Omental fat pad (tissue), 4 donors: Measurements from ENCODE around the gene NTN4. TPM values are rescaled to one million over a fixed set of nuclear protein-coding genes. Genes with fewer than 3 reads are reported as not detected.
"Not testable (repeated sequence)": the region's sequence is repeated elsewhere in the genome, so short reads cannot be mapped to it uniquely, and the experiment has no call there.

ENCODE experiments used
- ATAC-seq: fragments of 150-250 bp; one replicate; pipeline ENCODE4 v1.9.1; 2016; ENCODE audit warnings: mild to moderate bottlenecking, moderate library complexity; ENCODE audit not compliant: low FRiP score
- DNase-seq: peaks from one replicate; pipeline ENCODE4 v3.0.0-alpha.2; 2019; ENCODE audit warnings: low spot score
- total RNA-seq, 4 donors: library from RNA; depleted of rRNA; stranded (reverse); fragments of >200 nt; gene quantifications; one replicate each; pipeline ENCODE4 v1.1.0, GENCODE V29; 2016
- TF ChIP-seq, protein P1 (sequence below), 3 donors: fragments of 450-650 bp; IDR thresholded peaks; one replicate each; pipeline ENCODE4 v1.5.1; 2016 to 2017; ENCODE audit warnings: antibody characterized with exemption in 3 of 3, mild to moderate bottlenecking in 3 of 3, moderate library complexity in 2 of 3

The NTN4 gene
- total RNA-seq, 4 donors from 2014 or later = 12.2 to 55.2 (median 15.0) TPM

DNA sequence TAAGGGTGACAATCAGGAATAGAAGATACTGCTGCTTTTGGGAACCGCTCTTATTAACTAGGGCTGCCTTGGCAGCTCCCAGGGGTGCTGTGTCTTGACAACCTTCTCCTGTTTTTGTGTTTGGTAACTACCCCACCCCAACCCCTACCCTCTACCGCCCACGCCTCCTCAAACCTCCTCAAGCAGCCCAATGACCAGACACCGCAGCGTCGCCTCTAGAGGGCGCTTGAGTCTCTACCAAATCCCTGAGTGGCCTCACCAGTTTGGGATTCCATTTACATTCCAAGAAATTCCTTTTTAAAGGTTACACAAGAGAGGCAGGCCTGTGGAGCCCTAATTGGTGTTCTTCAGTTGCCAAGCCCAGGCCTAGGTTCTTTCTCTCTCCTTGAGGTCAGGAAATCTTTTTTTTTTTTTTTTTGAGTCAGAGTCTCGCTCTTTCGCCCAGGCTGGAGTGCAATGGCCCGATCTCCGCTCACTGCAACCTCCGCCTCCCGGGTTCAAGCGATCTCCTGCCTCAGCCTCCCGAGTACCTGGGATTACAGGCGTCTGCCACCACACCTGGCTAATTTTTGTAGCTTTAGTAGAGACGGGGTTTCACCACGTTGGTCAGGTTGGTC is 166.9 kb downstream of the NTN4 start:
- ATAC-seq = peak; percentile 44
- TF ChIP-seq, protein P1, sequence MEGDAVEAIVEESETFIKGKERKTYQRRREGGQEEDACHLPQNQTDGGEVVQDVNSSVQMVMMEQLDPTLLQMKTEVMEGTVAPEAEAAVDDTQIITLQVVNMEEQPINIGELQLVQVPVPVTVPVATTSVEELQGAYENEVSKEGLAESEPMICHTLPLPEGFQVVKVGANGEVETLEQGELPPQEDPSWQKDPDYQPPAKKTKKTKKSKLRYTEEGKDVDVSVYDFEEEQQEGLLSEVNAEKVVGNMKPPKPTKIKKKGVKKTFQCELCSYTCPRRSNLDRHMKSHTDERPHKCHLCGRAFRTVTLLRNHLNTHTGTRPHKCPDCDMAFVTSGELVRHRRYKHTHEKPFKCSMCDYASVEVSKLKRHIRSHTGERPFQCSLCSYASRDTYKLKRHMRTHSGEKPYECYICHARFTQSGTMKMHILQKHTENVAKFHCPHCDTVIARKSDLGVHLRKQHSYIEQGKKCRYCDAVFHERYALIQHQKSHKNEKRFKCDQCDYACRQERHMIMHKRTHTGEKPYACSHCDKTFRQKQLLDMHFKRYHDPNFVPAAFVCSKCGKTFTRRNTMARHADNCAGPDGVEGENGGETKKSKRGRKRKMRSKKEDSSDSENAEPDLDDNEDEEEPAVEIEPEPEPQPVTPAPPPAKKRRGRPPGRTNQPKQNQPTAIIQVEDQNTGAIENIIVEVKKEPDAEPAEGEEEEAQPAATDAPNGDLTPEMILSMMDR (IDR thresholded peaks at IDR 0.05) = no peak
- DNase-seq = peak; percentile 31

DNA sequence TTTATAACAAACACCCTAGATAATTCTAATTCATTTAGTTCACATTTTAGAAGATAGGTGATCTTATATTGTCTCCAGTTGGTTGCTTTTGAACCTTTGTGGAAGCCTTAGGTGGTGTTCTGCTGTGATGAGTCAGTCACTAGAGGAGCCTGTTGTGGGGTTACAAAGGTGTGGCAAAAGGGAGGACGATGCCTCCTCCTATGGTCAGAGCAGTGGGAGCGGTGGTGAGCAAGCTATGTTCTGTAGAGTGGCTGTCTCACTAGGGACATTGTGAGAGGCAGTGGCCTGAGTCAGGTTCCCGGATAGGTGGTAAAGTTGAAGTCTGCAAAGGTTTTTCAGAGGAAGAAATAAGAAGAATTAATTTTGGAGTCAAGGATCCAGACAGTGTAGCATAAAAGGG is 167.7 kb downstream of the NTN4 start:
- DNase-seq = no peak
- ATAC-seq = no peak
- TF ChIP-seq, protein P1 (IDR thresholded peaks at IDR 0.05) = no peak

DNA sequence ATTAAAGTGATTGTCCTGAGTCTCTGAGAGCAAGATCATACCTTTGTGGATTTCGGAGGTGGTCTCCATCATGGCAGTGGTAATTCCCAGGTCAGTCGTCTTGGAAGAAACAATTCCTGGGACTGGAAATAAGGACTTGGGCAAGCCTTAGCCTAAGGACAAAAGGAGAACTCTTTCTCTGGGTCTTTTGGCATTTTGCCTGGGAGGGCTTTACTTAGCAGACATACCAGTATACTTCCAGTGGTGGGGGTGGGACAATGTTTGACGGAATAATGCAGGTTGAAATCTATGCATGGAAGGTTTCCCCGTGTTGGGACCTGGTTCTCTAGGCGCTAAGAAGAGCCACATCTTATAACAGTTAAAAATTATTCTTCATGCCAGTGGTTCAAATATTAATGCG is 168.8 kb downstream of the NTN4 start:
- ATAC-seq (no peak), DNase-seq (no peak)
- TF ChIP-seq, protein P1 (IDR thresholded peaks at IDR 0.05) = no peak

DNA sequence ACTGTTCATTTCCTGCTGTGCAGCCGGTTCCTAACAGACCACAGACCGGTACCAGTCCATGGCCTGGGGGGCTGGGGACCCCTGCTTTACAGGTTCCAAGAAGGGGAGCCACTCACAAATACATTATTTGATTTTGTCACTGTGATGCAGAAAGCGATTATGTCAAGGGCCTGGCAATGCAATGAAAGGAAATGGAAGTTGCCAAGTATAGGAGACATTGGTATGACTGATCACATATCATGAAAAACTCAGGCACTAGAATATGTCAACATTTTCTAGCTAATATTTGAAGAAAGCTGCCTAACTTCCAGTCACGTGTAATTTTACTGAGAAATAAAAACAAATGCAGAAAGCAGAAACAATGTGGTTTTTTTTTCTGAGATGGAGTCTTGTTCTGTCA is 170.4 kb downstream of the NTN4 start:
- no peak for ATAC-seq
- DNase-seq = no peak
- TF ChIP-seq, protein P1 (IDR thresholded peaks at IDR 0.05) = no peak

DNA sequence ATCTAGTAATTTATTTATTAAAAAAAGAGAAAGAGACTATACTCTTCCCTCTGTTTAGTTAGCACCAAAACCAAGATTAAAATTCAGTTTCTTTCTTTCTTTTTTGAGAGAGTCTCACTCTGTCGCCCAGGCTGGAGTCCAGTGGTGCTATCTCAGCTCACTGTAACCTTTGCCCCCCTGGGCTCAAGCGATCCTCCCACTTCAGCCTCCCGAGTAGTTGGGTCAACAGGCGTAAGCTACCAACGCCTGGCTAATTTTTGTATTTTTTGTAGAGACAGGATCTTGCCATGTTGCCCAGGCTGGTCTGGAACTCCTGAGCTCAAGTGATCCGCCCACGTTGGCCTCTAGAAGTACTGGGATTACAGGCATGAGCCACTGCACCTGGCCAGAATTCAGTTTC is 174.1 kb downstream of the NTN4 start:
- not testable (repeated sequence) for DNase-seq, ATAC-seq

DNA sequence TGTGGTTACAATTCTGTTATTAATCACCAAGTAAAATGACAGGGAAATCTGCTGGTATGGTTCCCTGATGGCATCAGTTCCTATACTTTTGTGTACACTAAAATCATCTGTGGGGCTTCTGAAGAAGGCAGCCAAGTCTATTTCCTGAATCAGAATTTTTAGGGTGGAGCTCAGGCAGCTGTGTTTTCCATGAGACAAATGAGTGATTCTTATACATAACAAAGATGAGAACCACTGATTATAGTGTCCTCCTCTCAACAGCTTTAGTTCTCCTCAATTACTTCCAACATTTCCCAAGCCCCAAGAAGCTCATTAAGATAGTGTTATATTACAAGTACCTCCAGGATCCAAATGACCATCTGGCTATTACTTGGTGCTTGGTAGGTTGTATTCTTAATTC is 174.8 kb downstream of the NTN4 start:
- TF ChIP-seq, protein P1 (IDR thresholded peaks at IDR 0.05) = no peak
- ATAC-seq (no peak), DNase-seq (no peak)

DNA sequence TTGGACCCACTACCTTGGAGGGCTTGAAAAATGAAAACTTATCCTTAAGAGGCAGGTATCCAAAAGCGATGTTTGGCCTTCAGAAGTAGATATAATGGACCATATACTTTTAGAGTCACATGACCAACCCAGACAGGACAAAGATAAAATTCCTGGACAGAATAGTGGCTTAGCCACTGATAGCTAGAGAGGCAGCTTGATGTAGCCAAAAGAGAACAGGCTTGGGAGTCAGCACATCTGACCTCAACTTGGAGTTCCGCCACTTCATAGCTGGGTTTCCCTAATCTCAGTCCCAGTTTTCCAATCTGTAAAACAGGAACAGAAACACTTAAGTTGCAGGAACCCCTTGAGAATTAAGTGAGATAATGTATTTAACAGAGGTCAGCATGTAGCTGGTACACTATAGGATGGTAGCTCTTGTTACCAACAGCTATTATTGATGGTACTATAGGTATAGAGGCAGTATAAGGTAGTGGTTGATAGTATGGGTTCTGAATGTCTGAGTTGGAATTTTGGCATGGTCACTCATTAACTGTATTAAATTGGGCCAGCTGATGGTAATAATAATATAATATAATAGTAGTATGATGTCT is 176.1 kb downstream of the NTN4 start:
- ATAC-seq (no peak), DNase-seq (no peak)

More for the DNA sequence above, 176.1 kb downstream of the NTN4 start:
- TF ChIP-seq, protein P1 (IDR thresholded peaks at IDR 0.05) = no peak
